Middle frontal gyrus (tissue), 1 donor: ENCODE data around the gene PSAT1.
A peak's percentile ranks its signal among the peaks of the same experiment; 100 is the strongest.

Source experiments
- DNase-seq: peaks from one replicate; pipeline ENCODE4 v3.0.0-alpha.2; 2015; ENCODE audit warnings: low spot score; ENCODE audit errors: extremely low spot score

Gene PSAT1

DNA sequence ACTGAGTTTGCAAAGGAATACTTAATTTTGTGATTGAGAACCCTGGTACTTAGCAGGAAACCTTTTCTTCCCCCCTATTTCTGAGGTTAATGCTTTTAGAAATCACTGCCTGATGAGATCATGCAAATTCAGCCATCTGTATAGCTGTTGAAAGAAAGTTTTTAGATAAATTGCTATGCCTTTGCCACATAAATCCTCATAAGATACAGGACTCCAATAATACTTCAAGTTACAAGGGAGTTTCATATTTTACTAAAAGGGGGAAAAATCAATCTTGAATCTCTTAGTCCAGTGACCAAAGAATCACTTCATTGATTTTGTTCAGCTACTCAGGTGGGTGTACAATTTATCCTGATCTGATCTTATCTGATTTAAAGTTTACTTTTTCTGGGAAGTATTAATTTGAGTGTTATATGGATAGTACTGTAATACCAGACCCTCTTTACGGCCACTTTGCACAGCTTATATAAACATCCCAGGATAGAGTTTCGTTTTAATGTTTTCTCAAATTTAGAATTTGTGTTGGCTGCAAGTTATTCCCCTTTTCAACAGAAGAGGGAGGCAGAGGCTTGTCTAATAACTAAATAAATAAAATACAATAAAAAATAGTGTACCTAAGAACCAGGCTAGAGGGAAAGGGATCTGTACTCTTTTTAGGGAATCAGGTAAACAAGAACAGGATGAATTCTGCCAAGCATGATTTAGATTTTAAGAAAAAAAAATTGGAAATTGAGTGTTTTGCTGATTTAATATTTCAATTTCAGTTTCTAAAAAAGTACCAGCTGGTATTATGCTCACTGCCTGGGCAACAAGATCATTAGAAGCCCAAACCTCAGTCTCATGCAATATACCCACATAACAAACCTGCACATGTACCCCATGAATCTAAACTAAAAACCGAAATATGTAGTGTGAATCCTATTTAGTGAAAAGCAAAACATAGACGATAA lies 69.1 kb downstream of the PSAT1 start:
- no peak for DNase-seq

DNA sequence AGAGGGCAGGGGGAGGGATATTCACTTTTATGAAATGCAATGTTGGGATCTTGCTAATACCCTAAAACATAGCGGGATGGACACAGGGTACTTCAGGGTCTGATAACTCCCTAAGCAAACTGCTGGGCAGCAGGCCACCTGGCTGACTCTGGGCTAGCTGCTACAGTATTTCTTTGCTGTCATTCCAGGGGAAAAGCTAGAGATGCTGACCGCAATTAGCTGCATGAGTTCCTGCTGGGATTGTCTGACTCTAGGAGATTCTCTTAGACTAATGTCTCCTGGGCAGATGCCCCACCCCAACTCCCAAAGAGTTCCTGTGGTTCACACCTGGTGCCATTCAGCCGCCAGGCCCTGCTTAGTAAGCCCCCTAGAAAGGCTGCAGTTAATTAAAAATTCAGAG lies 69.9 kb downstream of the PSAT1 start:
- DNase-seq, result no peak

DNA sequence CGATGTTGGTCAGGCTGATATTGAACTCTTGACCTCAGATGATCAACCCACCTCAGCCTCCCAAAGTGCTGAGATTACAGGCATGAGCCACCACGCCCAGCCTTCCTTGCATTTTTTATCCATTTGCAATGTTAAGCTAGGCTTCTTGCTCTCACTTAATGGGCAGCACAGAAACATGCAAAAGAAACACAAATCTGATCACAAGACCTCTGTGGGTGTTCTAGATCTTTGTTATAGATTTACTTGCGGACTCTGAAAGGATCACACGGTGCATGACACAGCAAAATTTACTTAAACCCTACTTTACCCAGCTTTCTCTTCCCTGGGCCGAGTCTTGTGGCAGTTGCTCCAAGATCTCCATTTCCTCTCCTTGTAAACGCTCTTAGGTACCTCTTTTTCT lies 71.3 kb downstream of the PSAT1 start:
- DNase-seq, result no peak

DNA sequence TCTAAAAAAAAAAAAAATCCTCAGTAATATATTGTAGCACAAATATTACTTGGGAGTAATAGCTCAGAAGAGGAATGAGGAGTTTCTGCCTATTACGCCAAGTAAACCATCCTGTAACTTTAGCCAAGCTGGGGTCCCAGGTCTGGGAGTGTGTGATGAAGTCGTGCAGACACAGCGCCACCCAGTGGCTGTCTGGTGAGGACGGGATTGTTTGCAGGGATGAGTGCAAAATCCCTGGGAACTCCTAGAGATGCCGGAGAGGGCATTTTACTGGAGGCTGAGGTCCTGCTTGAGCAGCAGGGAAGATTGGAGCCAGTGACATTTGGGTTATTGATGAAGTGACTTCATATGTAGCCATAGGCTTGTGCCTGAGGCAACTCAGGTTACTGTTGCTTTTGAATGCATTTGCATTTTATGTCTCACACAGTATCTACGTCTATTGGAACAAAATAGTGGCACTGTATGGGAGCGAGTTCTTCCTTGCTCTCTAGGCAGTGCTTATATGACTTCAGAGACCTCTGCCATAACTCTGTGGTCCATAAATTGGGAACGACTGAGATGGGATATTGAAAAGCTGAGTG lies 72.8 kb downstream of the PSAT1 start:
- peak; percentile 36 for DNase-seq

DNA sequence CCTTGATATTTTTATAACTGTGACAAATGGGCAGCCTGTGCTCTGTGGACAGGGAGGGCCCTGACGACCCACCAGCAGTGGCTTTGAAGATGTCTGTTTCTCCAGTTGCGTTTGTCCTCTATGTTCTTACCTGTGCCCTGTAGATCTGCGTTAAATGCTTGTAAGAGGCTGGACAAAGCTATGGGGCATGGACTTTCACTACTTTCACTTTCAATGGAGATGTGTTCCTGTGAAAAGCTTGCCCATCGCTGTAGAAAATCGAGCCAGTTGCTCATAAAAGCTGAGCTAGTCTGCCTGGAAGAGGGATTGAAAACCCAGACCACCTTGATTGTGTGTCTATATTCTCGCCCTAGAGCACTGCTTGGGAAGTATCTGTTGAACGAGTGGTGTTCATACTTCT lies 74.1 kb downstream of the PSAT1 start:
- DNase-seq, result no peak

DNA sequence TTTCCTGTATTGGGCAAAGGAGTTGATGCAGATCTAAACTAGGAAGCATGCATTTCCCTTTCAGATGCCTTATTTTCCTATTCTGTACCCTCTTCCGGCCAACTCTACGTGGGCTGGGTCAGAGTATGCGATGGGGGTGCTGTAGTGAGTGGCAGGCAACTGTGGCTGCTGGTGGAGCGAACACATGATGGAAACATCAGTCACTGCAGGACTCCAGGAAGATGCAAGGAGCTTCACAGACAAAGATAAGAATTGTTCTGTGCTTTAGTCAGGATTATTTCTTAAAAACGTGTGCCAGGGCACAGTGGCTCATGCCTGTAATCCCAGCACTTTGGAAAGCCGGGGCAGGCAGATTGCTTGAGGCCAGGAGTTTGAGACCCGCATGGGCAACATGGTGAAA lies 75.1 kb downstream of the PSAT1 start:
- no peak for DNase-seq
